Stimulated activated CD8-positive, alpha-beta memory T cell treated with anti-CD3 and anti-CD28 coated beads, Interleukin-4, amount 100 ng/mL, for 4 hours (primary cell): Measurements from ENCODE around the gene PRAC1.

Experiments used
- DNase-seq, 2 donors: peaks; one replicate each; pipeline ENCODE4 v3.0.0-alpha.2; 2020; ENCODE audit warnings: low read depth in 2 of 2, low spot score in 1 of 2

The PRAC1 gene

DNA sequence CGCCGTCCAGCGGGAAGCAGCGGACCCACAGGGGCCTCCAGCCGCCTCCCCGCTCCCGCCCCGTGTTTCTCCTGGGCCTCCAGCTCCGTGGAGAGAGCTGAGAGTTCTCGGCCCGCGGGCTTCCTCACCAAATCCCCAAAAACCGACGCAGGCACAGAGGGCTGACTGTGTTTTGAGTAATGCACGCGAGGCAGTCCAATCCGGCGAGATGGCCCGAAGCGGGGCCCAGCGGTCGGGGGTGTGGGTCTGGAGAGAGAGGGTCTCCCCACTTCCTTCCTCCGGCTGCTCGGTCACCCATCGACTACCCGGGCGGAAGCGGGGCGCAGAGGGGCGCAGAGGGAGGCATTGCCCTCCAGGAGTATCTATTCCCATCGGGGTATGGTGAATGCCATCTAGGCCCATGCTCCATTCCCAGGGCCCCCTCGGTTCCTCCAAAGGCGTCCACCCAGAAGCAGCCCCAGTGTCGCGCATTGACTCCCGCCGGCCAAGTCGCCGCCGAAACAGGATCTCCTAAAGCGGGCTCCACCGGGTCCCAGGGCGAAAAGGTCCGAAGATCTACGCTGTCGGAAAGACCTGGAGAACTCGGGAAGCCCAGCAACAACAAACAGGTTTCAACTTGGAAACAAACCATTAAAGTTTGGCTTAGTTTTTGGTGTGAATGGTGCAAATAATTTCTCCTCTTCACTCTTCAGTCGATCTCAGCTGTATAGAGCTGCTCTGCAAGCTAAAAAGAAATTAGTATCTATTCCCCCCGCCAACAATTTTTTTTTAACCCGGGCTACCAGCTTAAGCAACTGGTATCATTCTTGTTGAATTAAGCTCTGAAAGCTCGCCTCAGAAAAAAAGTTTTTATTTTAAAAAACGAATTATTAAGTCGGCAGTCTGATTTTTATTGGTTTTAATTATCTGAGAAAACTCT lies 25.4 kb upstream of the PRAC1 start:
- DNase-seq: no peak

DNA sequence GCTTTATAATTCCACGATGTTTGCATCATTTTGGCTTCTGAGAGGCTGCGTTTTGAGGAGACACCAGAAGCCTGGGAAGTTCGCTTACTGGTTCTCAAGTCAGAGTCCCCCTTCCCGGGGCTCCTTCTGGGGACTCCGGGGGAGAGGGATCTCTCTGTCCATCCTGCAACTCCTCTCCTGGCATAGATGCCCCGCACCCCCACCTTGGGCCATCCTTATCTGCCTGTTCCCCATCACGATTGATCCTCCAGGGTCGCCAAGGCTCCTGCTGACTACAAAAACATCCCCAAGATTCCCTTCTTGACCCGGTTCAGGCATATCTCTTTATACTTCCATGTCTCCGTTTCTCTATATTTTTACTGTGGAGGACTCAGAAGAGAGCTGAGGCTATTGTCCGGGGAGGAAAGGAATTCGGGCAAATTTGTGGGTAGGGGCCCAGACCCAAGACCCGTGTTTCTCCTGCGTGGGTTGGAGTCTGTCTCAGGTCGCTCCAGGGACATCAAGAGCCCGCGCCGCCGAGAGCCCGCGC lies 24.7 kb upstream of the PRAC1 start:
- no peak for DNase-seq

DNA sequence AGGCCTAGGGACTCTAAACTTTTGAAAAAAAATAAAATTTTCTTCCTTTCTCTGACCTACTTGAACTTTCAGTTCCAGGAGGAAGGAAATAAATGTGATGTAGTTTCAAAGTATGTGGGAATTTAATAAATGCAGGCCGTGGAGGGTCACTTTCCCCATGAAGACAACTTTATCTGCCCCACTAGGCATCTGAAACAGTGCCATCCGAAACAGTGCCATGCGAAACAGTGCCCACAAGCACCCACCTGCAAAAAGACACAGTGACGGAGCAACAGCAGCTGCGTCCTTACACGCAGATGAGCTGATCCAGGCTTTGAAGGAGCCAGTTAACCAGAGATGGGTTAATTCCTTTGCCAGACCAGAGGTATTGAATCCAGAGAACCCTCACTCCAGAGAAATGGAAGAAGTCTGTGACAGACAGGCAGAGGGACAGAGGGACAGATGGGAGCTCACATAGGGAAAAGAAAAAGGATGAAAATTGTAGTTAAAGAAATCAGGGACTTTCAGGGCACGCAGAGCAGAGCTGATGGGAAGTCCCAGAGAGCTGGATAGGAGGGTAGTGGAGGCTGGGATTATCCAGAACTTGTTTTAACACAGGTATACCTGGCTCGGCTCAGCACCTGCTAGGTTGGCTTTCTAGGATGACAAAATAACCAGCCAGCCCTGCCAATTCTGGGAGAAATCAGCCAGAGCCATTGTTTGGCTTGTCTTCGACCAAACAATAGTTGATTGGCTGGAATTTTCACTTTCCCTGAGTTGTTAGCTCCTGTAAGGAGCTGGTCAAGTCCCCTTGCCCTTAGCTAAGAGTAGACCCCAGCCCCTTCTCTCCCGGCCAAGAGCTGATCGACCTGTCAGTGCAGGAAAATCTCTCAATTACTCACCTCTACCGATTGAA lies 23.3 kb upstream of the PRAC1 start:
- DNase-seq: no peak

GRCh38 chr17:48740537-48740936 lies 18.2 kb upstream of the PRAC1 start:
- DNase-seq: no peak

DNA sequence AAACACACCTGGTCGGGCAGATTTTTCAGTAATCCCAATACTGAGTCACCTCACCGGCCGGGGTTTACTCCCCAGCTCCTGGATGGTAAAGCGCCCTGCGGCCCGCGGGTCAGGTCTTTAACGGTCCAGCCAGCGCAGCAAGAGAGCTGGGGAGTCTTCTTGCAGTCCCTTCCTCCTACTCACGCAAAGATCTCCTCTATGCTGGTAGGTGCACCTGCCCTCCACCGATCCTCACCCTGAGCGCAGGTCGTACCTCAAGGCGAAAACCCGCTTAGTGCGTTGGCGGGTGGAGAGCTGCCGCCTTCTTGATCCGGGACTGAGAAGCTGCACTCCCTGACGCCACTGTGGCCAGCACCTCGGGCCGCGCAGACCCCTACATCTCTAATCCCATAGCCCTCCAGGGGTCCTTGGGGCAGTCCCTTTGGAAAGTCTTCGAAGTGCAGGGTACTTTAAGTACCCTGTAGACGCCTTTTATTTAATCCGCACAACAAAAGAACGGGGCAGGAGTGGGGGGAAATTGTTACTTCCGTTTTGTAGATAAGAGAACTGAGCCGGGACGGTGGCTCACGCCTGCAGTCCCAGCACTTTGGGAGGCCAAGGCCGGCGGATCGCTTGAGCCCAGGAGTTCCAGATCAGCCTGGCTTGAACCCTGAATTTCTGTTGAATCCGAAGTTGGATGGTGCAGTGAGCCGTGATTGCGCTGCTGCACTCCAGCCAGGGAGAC lies 16.6 kb upstream of the PRAC1 start:
- no peak for DNase-seq

GRCh38 chr17:48738424-48738802 lies 16.1 kb upstream of the PRAC1 start:
- DNase-seq: no peak

GRCh38 chr17:48737330-48738043 lies 15.2 kb upstream of the PRAC1 start:
- no peak for DNase-seq

DNA sequence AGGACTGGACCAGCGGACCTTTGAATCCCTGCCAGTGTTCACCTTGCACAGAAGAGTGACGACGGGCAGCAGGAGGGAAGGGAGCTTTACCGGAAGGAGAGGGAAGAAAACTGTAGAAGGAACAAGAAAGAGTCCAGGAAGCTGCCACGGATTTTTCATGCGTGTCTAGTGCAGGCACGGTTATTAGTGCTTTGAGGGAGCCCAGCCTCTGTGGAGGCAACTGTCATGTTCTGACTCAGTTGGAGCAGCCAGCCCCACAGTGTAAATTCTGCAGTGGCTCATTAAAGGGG lies 12.7 kb upstream of the PRAC1 start:
- no peak for DNase-seq

- DNase-seq: no peak
These were observed 12.2 kb upstream of the PRAC1 start for GRCh38 chr17:48734333-48735061.

GRCh38 chr17:48733632-48734328 lies 11.5 kb upstream of the PRAC1 start:
- no peak for DNase-seq

DNA sequence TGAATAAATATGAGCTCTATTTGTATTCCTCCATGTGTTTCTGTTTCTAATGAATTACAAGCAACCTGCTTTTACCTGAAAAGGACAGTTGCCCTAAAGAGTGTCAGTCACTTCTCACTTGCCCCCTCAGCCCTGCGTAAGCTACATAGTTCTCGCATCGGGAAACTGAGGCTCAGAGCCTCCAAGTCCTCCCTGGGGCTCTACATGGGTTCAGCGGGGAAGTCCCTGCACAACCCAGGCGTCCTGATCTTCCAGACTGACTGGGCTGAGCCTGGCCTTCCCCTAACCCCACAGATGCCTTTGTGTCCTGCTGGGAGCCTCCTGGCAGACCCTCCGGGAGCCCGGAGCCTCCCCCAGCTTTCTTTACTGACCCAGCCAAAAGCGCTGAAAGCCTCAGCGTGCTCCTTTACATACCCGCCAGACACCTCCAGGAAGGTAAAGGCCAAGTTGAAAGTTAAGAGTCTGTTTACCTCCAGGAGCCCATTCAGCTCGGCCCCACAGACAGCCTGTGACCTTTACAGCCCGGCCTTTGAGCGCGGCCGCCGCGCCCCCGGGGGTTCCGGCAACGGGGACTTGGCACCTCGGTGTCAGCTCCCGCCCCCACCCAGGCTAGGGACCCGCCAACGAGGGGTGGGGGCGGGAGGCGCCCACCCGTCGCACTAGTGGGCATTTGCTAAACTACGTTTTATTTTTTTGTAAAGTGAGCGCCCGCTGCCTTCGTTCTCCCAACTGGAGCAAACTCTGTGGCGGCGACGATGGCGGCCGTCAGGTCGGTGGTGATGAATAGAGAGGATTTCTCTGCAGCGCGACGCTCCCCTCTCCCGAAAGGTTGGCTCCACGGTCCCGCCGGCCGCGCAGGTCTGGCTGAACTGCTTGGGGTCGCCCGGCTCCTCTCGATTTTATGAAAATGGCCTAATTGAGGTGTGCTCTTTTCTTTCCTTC lies 10.6 kb upstream of the PRAC1 start:
- DNase-seq: no peak

DNA sequence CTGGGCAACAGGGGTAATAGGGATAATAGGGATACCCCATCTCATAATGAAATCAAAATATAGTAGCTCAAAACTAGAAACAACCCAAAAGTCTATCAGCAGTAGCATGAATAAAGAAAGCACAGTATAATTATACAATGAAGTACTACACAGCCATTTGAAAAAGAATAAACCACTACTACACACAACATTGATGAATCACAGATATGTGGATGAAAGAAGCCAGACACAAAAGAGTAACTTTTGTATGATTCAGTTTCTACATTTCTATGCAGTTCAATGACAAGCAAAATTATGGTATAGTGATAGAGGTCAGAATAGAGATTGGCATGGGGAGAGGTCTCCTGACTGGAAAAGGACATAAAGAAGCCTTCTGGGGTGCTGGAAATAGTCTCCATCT lies 9.0 kb upstream of the PRAC1 start:
- no peak for DNase-seq

GRCh38 chr17:48730240-48730550 lies 7.9 kb upstream of the PRAC1 start:
- DNase-seq: no peak

DNA sequence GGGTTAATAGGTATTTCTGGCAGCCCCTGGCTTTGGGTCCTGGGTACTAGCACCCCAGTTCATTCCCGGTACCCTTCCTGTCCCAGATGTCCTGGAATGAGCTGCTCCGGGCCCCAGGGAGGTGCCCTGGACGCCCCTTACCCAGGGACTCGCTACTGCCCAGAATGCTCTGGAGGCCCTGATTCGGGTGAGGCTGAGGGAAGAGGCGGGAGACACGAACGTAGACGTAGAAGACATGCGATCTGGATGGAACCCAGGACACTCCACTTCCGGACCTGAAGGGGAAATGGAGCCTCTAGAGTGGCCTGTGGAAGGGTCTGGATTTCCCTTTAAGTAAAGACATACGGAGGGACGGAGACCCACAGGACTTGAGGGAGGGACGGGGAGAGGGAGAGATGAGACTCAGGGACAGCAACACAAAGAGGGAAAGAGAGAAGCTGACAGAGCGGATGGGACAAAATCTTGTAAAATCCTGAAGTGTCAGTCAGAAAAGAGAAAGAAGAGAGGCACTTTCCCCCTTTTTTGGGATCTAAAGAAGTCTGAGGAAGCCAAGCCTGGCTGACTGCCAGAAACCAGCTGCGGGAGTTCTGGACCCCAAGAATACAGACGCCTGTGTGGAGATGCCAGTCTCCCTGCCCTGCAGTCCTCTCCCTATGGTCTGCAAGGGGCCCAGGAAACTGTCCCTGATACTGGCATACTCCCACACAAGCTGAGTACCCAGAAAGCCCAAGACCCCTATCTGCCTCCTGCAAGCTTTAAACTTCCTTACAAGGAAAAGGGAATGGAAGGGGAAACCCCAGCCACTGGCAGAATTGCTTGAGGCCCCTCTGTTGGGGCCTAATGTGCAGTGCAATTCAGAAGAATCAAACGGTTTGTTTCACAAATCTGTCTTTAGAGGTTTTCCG lies 7.3 kb upstream of the PRAC1 start:
- no peak for DNase-seq

DNA sequence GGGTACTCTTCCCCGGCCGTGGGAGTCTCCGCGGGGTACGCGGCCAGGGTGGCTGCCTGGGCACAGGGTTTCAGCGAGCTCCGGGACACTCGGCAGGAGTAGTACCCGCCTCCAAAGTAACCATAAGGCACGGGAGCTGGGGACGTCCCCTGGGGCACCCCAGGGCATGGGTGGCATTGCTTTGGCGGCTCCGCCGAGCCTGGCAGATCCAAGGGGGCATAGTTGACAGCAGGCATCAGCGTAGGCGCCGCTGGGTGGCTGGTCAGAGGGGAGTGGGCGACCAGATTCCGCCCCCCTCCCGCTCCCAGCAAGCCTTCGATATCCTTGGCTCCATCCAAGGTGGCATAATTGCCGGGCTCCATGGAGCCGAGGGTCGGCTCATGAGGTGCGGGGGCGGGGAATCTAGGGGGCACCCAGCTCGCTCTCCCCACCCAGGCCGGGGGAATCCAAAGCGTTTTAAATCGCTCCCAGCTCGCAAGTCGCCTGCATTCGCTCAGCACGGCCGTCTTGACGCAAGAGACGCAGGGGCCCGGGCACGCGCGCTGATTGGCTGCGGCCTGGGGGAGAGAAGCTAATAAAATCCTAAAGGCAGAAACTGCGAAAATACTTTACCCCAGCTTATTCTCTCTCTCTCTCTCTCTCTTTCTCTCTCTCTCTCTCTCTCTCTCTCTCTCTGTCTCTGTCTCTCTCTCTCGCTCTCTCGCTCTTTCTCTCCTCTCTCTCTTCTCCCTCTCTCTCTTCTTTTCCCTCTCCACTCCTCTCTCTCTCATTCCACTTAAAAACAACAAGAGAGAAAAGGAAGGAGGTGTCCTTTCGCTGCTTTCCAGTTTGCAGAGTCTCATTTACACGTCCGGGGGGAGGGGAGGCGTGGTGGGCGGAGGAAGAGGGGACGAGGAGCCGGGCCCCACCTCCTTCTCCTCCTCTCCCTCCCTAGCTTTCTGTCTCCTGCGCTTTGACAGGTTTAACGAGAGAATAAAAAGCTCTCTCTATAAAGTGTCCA lies 6.2 kb upstream of the PRAC1 start, which contains the start of gene HOXB13:
Gene HOXB13, minus strand, starts transcription at position 519 of the 1,000 bp plus-strand sequence. Its CDS starts 157 bp downstream, at position 362.
- no peak for DNase-seq
